ENCODE data around the gene NDUFAF8. TPM values are rescaled to one million over a fixed set of nuclear protein-coding genes. Genes with fewer than 3 reads are reported as not detected.

The NDUFAF8 gene
- total RNA-seq, 1 donor from 2014 or later = 31.6 TPM

DNA sequence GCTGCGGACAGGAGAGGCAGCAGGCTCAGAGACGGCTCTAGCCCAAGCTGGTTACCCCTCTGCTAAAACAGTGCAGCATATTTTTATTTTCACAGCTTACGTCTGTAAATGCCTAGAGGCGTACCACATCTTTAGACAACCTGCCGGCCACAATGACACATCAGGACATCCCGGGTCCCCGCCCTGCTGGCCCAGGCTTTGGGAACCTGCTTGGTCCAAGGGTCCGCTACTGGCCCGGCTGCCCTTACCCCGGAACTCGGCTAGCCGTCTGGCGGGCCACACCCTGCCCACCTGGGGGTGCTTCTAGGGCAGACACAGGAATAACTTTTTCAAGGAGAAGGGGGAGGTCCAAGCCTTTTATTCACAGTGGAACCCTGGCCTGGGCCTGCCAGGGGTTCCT lies 20.7 kb upstream of the NDUFAF8 start:
- FAIRE-seq = no peak
- no peak for TF ChIP-seq CTCF (IDR thresholded peaks at IDR 0.05; ENCODE audit: insufficient read depth, low read length, severe bottlenecking)

GRCh38 chr17:81218991-81219390 lies 20.1 kb upstream of the NDUFAF8 start:
- Histone ChIP-seq H3K4me3 (ENCODE audit: low read depth, low read length) (no peak overlapping the region), H3K27me3 (ENCODE audit: control insufficient read depth, insufficient read depth, low read length) (no peaks in the 10 kb centered on the region), H3K36me3 (ENCODE audit: control insufficient read depth, insufficient read depth, low read length) (peaks cover 2% of the 10 kb centered on the region)
- FAIRE-seq = no peak
- DNase-seq (ENCODE audit: low read depth) = no peak
- TF ChIP-seq CTCF (IDR thresholded peaks at IDR 0.05; ENCODE audit: insufficient read depth, low read length, severe bottlenecking) = no peak

More for the DNA sequence above, 20.7 kb upstream of the NDUFAF8 start:
- Histone ChIP-seq H3K4me3 (ENCODE audit: low read depth, low read length) (no peak overlapping the region), H3K27me3 (ENCODE audit: control insufficient read depth, insufficient read depth, low read length) (no peaks in the 10 kb centered on the region), H3K36me3 (ENCODE audit: control insufficient read depth, insufficient read depth, low read length) (peaks cover 2% of the 10 kb centered on the region)
- DNase-seq (ENCODE audit: low read depth) = no peak

DNA sequence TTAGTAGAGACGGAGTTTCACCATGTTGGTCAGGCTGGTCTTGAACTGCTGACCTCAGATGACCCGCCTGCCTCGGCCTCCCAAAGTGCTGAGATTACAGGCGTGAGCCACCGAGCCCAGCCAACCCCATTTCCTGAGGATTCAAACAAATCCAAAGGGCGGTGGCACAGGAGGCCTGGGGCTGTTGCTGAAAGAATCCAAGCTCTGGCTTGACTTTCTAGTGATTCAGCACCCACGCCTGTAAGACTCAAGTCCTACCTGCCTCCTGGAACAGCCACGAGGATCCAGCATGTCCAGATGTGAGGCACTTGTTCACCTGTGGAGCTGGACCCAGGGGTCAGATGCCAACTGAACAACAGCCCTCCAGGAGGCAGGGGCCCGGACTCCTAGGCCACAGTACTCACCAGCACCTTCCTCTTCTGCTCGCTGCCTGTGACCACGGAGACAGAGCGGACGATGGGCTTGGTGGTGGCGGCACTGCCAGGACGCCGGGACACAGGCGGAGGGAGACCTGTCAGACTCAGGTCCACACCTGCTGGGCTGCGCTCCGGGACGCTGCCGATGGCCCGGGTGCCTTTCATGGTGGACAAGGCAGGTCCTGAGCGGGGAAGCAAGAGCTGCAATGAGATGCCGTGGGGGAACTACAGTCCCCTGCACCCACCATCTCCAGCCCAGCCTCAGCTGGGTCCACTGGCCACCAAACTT lies 19.5 kb upstream of the NDUFAF8 start:
- no peak for TF ChIP-seq CTCF (IDR thresholded peaks at IDR 0.05; ENCODE audit: insufficient read depth, low read length, severe bottlenecking)
- Histone ChIP-seq H3K4me3 (ENCODE audit: low read depth, low read length) (no peak overlapping the region), H3K36me3 (ENCODE audit: control insufficient read depth, insufficient read depth, low read length) (peaks cover 2% of the 10 kb centered on the region), H3K27me3 (ENCODE audit: control insufficient read depth, insufficient read depth, low read length) (no peaks in the 10 kb centered on the region)
- DNase-seq (ENCODE audit: low read depth) = peak; percentile 45
- FAIRE-seq = no peak

- Histone ChIP-seq H3K27me3 (ENCODE audit: control insufficient read depth, insufficient read depth, low read length) (no peaks in the 10 kb centered on the region), H3K4me3 (ENCODE audit: low read depth, low read length) (no peak overlapping the region), H3K36me3 (ENCODE audit: control insufficient read depth, insufficient read depth, low read length) (peaks cover 2% of the 10 kb centered on the region)
- no peak for FAIRE-seq
- no peak for TF ChIP-seq CTCF (IDR thresholded peaks at IDR 0.05; ENCODE audit: insufficient read depth, low read length, severe bottlenecking)
- DNase-seq (ENCODE audit: low read depth) = no peak
Observed at GRCh38 chr17:81221371-81221841, 17.7 kb upstream of the NDUFAF8 start.

DNA sequence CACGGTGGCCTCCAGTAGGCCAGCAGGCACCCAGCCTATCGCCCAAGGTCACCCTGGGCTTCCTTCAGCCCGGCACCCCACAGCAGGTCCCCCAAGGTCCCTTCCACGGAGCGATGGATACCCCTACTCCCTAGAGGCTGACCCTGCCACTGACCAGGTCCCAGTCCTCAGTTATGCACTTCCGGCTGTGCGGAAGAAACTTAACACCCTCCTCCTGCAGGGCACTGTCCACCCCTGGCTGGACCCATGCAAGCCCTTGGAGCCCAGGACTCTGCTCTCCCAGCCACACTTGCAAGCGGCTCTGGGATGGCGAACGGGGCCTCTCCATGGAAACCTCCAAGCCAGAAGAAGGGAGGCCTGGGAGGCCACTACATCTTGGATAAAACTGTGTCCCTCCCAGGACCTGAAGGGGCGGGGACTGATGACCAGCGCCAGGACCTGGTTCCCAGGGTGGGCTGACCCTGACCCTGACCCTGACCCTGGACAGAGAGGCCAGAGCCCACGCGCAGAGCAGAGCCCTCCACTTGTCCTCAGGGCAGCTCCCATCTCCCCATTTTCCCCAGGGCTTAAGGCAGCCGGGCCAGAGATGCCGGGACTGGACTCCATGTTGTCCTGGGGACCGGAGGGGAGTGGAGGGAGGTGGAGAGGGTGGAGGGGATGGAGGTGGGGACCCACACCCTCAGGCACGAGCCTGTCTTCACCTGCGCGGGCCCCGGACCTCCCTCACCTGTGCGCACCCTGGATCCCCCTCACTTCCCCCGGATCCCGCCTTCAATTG lies 17.1 kb upstream of the NDUFAF8 start:
- no peaks in the 10 kb centered on the region for H3K27me3 ChIP-seq (ENCODE audit: control insufficient read depth, insufficient read depth, low read length)
- H3K36me3 ChIP-seq (ENCODE audit: control insufficient read depth, insufficient read depth, low read length) = no peaks in the 10 kb centered on the region
- TF ChIP-seq CTCF (IDR thresholded peaks at IDR 0.05; ENCODE audit: insufficient read depth, low read length, severe bottlenecking) = no peak
- DNase-seq (ENCODE audit: low read depth) (no peak), FAIRE-seq (no peak)
- peak overlapping the region; percentile 75 for H3K4me3 ChIP-seq (ENCODE audit: low read depth, low read length)

Measured in bronchial epithelial cell (primary cell).